Measurements from ENCODE around the gene SF3B3. TPM values are rescaled to one million over a fixed set of nuclear protein-coding genes. Genes with fewer than 3 reads are reported as not detected.
"Not testable (repeated sequence)": the region's sequence is repeated elsewhere in the genome, so short reads cannot be mapped to it uniquely, and the experiment has no call there.

Gene SF3B3
- polyA plus RNA-seq, 1 of the 3 experiments (the other 2 are of a cell fraction): 81.7 TPM

GRCh38 chr16:70529051-70529777, 5.6 kb downstream of the SF3B3 start:
- Histone ChIP-seq H3K4me2 (peak overlapping the region; percentile 69), H3K27ac (ENCODE audit: low read depth in 2 of 2, low read length in 1 of 2) (peak overlapping the region in 1 of 2 experiments; percentile 81; a peak in 3 of 4 replicates), H3K4me1 (ENCODE audit: control insufficient read depth in 1 of 2, insufficient read depth in 2 of 2, low read depth in 1 of 2, low read length in 1 of 2) (peaks cover 10 to 26% of the 10 kb centered on the region in 2 experiments), H2AFZ (ENCODE audit: low read depth) (no peak overlapping the region), H3K9me2 (no peaks in the 10 kb centered on the region), H3K4me3 (ENCODE audit: low read depth in 2 of 2, low read length in 1 of 2) (peak overlapping the region in 1 of 2 experiments; percentile 23; a peak in 1 of 4 replicates), H4K20me1 (ENCODE audit: insufficient read depth) (peaks cover 65% of the 10 kb centered on the region), H3K79me2 (ENCODE audit: insufficient read depth) (peaks cover 100% of the 10 kb centered on the region), H3K36me3 (replicated peaks in 1 of 2; ENCODE audit: control insufficient read depth in 1 of 2, insufficient read depth in 2 of 2, low read length in 1 of 2) (peaks cover 61 to 81% of the 10 kb centered on the region in 2 experiments), H3K9me3 (no peaks in the 10 kb centered on the region), H3K27me3 (ENCODE audit: insufficient read depth) (no peaks in the 10 kb centered on the region), H3K9ac (peak overlapping the region; percentile 33; the same call in 1 of the 2 replicates), H3F3A (replicated peaks; ENCODE audit: insufficient read depth) (peaks cover 49% of the 10 kb centered on the region)
- ChIA-PET POLR2A (no interaction called here), CTCF (interaction anchor here (0.6 to 2.6 kb wide), 13 partner anchors 10 to 888 kb away, joined by 3 to 7 read pairs (median 3); no protein-coding TSS in a partner anchor)
- TF ChIP-seq FOSL2 (IDR thresholded peaks at IDR 0.05; ENCODE audit: borderline replicate concordance, low read depth): 0 out of 2 replicates have a peak, but pooled peaks have one; percentile 45
- TF ChIP-seq REST (IDR thresholded peaks at IDR 0.05; ENCODE audit: low read depth, low read length): no peak
- no peak for TF ChIP-seq EZH2phosphoT487 (IDR thresholded peaks at IDR 0.05; ENCODE audit: borderline replicate concordance, low read depth)
- peak; percentile 50 for TF ChIP-seq RAD21 (IDR thresholded peaks at IDR 0.05; ENCODE audit: low read length)
- no peak for TF ChIP-seq SMC3 (IDR thresholded peaks at IDR 0.05; ENCODE audit: low read depth, low read length)
- TF ChIP-seq JUND (IDR thresholded peaks at IDR 0.05): peak; percentile 52
- peak; percentile 82 for TF ChIP-seq CTCF (IDR thresholded peaks at IDR 0.05)
- peak; percentile 46 for DNase-seq
- WGBS (ENCODE audit: low lambda C conversion rate): 49% methylated on average over 8 of the region's 8 CpGs

GRCh38 chr16:70529954-70530353, 6.3 kb downstream of the SF3B3 start:
- peaks cover 54% of the 10 kb centered on the region for H3F3A ChIP-seq (replicated peaks; ENCODE audit: insufficient read depth)
- H3K27ac ChIP-seq (ENCODE audit: low read depth in 2 of 2, low read length in 1 of 2); H3K4me2 ChIP-seq; H3K9me3 ChIP-seq; H3K9me2 ChIP-seq; POLR2A ChIA-PET; DNase-seq; H3K4me3 ChIP-seq (ENCODE audit: low read depth in 2 of 2, low read length in 1 of 2); H2AFZ ChIP-seq (ENCODE audit: low read depth); H3K9ac ChIP-seq; H3K27me3 ChIP-seq (ENCODE audit: insufficient read depth): not testable (repeated sequence)
- H3K4me1 ChIP-seq (ENCODE audit: control insufficient read depth in 1 of 2, insufficient read depth in 2 of 2, low read depth in 1 of 2, low read length in 1 of 2): peaks cover 10 to 26% of the 10 kb centered on the region in 2 experiments
- 97% methylated on average over 7 of the region's 7 CpGs for WGBS (ENCODE audit: low lambda C conversion rate)
- peaks cover 66 to 88% of the 10 kb centered on the region in 2 experiments for H3K36me3 ChIP-seq (replicated peaks in 1 of 2; ENCODE audit: control insufficient read depth in 1 of 2, insufficient read depth in 2 of 2, low read length in 1 of 2)
- peaks cover 65% of the 10 kb centered on the region for H4K20me1 ChIP-seq (ENCODE audit: insufficient read depth)
- CTCF ChIA-PET: interaction anchor here (0.6 to 2.6 kb wide), 10 partner anchors 9 to 889 kb away, joined by 3 to 7 read pairs (median 3); no protein-coding TSS in a partner anchor
- peaks cover 100% of the 10 kb centered on the region for H3K79me2 ChIP-seq (ENCODE audit: insufficient read depth)

All from SK-N-SH (cell line).